Smooth muscle cell (in vitro differentiated cells): ENCODE data around the gene ABHD2. TPM values are rescaled to one million over a fixed set of nuclear protein-coding genes. Genes with fewer than 3 reads are reported as not detected.

ENCODE experiments used
- DNase-seq: peaks from one replicate; lab custom pipeline; 2025; ENCODE audit not compliant: unreplicated experiment; lab: John Stamatoyannopoulos, UW
- H2AFZ ChIP-seq: fragments of 200-600 bp; sonication (generic); 2 replicates; pipeline ENCODE4 v1.6.0; 2016; ENCODE audit warnings: antibody characterized with exemption, low read depth, mild to moderate bottlenecking
- H3F3A ChIP-seq: fragments of 200-600 bp; sonication (generic); 2 replicates; pipeline ENCODE4 v1.6.0; 2017; ENCODE audit warnings: antibody characterized with exemption, low read depth
- H3K27ac ChIP-seq: fragments of 200-600 bp; sonication (generic); 2 replicates; pipeline ENCODE4 v1.5.1; 2016; ENCODE audit warnings: low read depth, mild to moderate bottlenecking
- H3K27me3 ChIP-seq: fragments of 200-600 bp; sonication (generic); 2 replicates; pipeline ENCODE4 v1.6.1; 2016; ENCODE audit warnings: low read depth, mild to moderate bottlenecking
- H3K36me3 ChIP-seq: fragments of 200-600 bp; sonication (generic); 2 replicates; pipeline ENCODE4 v1.5.1; 2016; ENCODE audit warnings: low read depth
- H3K4me1 ChIP-seq: fragments of 200-600 bp; sonication (generic); 2 replicates; pipeline ENCODE4 v1.5.1; 2016; ENCODE audit warnings: low read depth
- H3K4me2 ChIP-seq: fragments of 200-600 bp; sonication (generic); 2 replicates; pipeline ENCODE4 v1.6.0; 2016; ENCODE audit warnings: mild to moderate bottlenecking
- H3K4me3 ChIP-seq: fragments of 200-600 bp; sonication (generic); 2 replicates; pipeline ENCODE4 v1.5.1; 2016; ENCODE audit warnings: mild to moderate bottlenecking
- H3K79me2 ChIP-seq: fragments of 200-600 bp; sonication (generic); 2 replicates; pipeline ENCODE4 v1.6.0; 2016; ENCODE audit warnings: low read depth, mild to moderate bottlenecking
- H3K9ac ChIP-seq: fragments of 200-600 bp; sonication (generic); 2 replicates; pipeline ENCODE4 v1.6.0; 2016; ENCODE audit warnings: low read depth
- H3K9me3 ChIP-seq: fragments of 200-600 bp; sonication (generic); replicated peaks from 2 replicates; pipeline ENCODE4 v1.5.1; 2016; ENCODE audit warnings: low read depth
- H4K20me1 ChIP-seq: fragments of 200-600 bp; sonication (generic); 2 replicates; pipeline ENCODE4 v1.6.0; 2016; ENCODE audit warnings: low read depth
- CTCF ChIP-seq: fragments of 200-600 bp; sonication (generic); IDR thresholded peaks from 2 replicates; pipeline ENCODE4 v1.5.1; 2017; ENCODE audit warnings: borderline replicate concordance, mild to moderate bottlenecking, antibody characterized with exemption; ENCODE audit not compliant: insufficient read depth, poor library complexity, severe bottlenecking
- WGBS: methylation state at CpG from one replicate; pipeline ENCODE4 v1.1.7; 2016; ENCODE audit warnings: low lambda C conversion rate; 5-methylcytosine and 5-hydroxymethylcytosine counted together
- polyA plus RNA-seq: library from polyadenylated mRNA; unstranded; fragments of >200 nt; fragmentation: Nextera tagmentation; extraction: Ambion mirVana; gene quantifications from 2 replicates; pipeline ENCODE4 v1.2.1, GENCODE V29; 2016
- total RNA-seq: library from RNA; depleted of rRNA; stranded (reverse); fragments of >200 nt; gene quantifications from 2 replicates; pipeline ENCODE4 v1.2.3, GENCODE V29; 2014

Gene ABHD2
- total and polyA plus RNA-seq, 2 experiments from 2014 or later, result 9.4 to 23.9 TPM

- no peak overlapping the region for H3K4me3 ChIP-seq
- no peak for TF ChIP-seq CTCF
- H3F3A ChIP-seq, result no peaks in the 10 kb centered on the region
- no peaks in the 10 kb centered on the region for H4K20me1 ChIP-seq
- H3K4me1 ChIP-seq, result no peaks in the 10 kb centered on the region
- H3K9me3 ChIP-seq, result no peaks in the 10 kb centered on the region
- no peaks in the 10 kb centered on the region for H3K79me2 ChIP-seq
- 94% methylated on average over 5 of the region's 5 CpGs for WGBS
- no peaks in the 10 kb centered on the region for H3K27me3 ChIP-seq
- no peak overlapping the region for H3K4me2 ChIP-seq
- H3K36me3 ChIP-seq, result no peaks in the 10 kb centered on the region
- no peak overlapping the region for H3K9ac ChIP-seq
- no peak overlapping the region for H2AFZ ChIP-seq
- no peak for DNase-seq
- no peak overlapping the region for H3K27ac ChIP-seq
Observed at GRCh38 chr15:89058876-89059405, 29.3 kb upstream of the ABHD2 start.

GRCh38 chr15:89066280-89066679 is 22.0 kb upstream of the ABHD2 start:
- no peak overlapping the region for H3K4me3 ChIP-seq
- no peak overlapping the region for H2AFZ ChIP-seq
- no peaks in the 10 kb centered on the region for H4K20me1 ChIP-seq
- 85% methylated on average over 1 of the region's 1 CpG for WGBS
- no peak overlapping the region for H3K4me2 ChIP-seq
- DNase-seq, result no peak
- no peaks in the 10 kb centered on the region for H3K27me3 ChIP-seq
- no peaks in the 10 kb centered on the region for H3F3A ChIP-seq
- no peak overlapping the region for H3K9ac ChIP-seq
- H3K4me1 ChIP-seq, result no peaks in the 10 kb centered on the region
- no peak overlapping the region for H3K27ac ChIP-seq
- H3K9me3 ChIP-seq, result no peaks in the 10 kb centered on the region
- H3K79me2 ChIP-seq, result no peaks in the 10 kb centered on the region
- no peaks in the 10 kb centered on the region for H3K36me3 ChIP-seq
- TF ChIP-seq CTCF, result no peak

- 83% methylated on average over 1 of the region's 1 CpG for WGBS
- DNase-seq, result no peak
- no peaks in the 10 kb centered on the region for H3K36me3 ChIP-seq
- H3K79me2 ChIP-seq, result no peaks in the 10 kb centered on the region
- no peaks in the 10 kb centered on the region for H3K4me1 ChIP-seq
- no peaks in the 10 kb centered on the region for H4K20me1 ChIP-seq
- no peak overlapping the region for H3K4me3 ChIP-seq
- no peaks in the 10 kb centered on the region for H3F3A ChIP-seq
- no peaks in the 10 kb centered on the region for H3K9me3 ChIP-seq
- H3K27ac ChIP-seq, result peak overlapping the region; percentile 86
- no peak overlapping the region for H3K4me2 ChIP-seq
- TF ChIP-seq CTCF, result no peak
- H3K9ac ChIP-seq, result peak overlapping the region; percentile 33
- H3K27me3 ChIP-seq, result no peaks in the 10 kb centered on the region
- no peak overlapping the region for H2AFZ ChIP-seq
Observed at GRCh38 chr15:89067751-89068150, 20.5 kb upstream of the ABHD2 start.

GRCh38 chr15:89068325-89068784 is 19.9 kb upstream of the ABHD2 start:
- Histone ChIP-seq H3K27ac (peak overlapping the region; percentile 86), H3K9ac (peak overlapping the region; percentile 33), H3K4me3 (no peak overlapping the region), H3K36me3 (no peaks in the 10 kb centered on the region), H3F3A (no peaks in the 10 kb centered on the region), H3K27me3 (no peaks in the 10 kb centered on the region), H4K20me1 (no peaks in the 10 kb centered on the region), H3K79me2 (no peaks in the 10 kb centered on the region), H2AFZ (no peak overlapping the region), H3K9me3 (no peaks in the 10 kb centered on the region), H3K4me2 (no peak overlapping the region), H3K4me1 (no peaks in the 10 kb centered on the region)
- no peak for TF ChIP-seq CTCF
- 67% methylated on average over 5 of the region's 5 CpGs for WGBS
- no peak for DNase-seq
